A549 (cell line): ENCODE measurements around the gene CAMK4.
"Not testable (repeated sequence)": the region's sequence is repeated elsewhere in the genome, so short reads cannot be mapped to it uniquely, and the experiment has no call there.

Experiments
- BHLHE40 ChIP-seq: IDR thresholded peaks from 2 replicates; pipeline ENCODE4 v1.6.1; 2012; ENCODE audit warnings: low read depth, low read length, inconsistent platforms
- CBX8 ChIP-seq: fragments of 200-600 bp; sonication (generic); IDR thresholded peaks from 2 replicates; pipeline ENCODE4 v1.6.1; 2016
- CHD4 ChIP-seq: fragments of 200-600 bp; sonication (generic); IDR thresholded peaks from 2 replicates; pipeline ENCODE4 v1.6.1; 2016; ENCODE audit warnings: antibody characterized with exemption, mild to moderate bottlenecking, borderline replicate concordance
- CTCF ChIP-seq: fragments of >200 bp; sonication (Bioruptor Twin); formaldehyde crosslinking; IDR thresholded peaks from 3 replicates; pipeline ENCODE4 v1.5.1; 2016
- EP300 ChIP-seq, 2 experiments: fragments of >200 bp; sonication (Bioruptor Twin); formaldehyde crosslinking; IDR thresholded peaks; 2 replicates in 1 of 2; 3 replicates in 1 of 2; pipeline ENCODE4 v1.6.1; 2016 to 2017
- FOXS1 ChIP-seq: fragments of 250-450 bp; sonication (Bioruptor Pico); IDR thresholded peaks from 2 replicates; pipeline ENCODE4 v1.5.0; 2020; ENCODE audit warnings: mild to moderate bottlenecking, moderate library complexity
- MYC ChIP-seq: IDR thresholded peaks from 2 replicates; pipeline ENCODE4 v1.6.1; 2012; ENCODE audit warnings: mild to moderate bottlenecking, inconsistent platforms, low read length, improper control_type of control experiment, borderline replicate concordance
- RAD21 ChIP-seq, 2 experiments: fragments of >200 bp in 1 of 2; sonication (Bioruptor Twin) in 1 of 2; formaldehyde crosslinking in 1 of 2; IDR thresholded peaks in 1 of 2; conservative IDR thresholded peaks in 1 of 2; 2 replicates in 1 of 2; 3 replicates in 1 of 2; pipeline ENCODE4 v1.6.1; 2012 to 2018; ENCODE audit warnings: inconsistent platforms in 1 of 2

- TF ChIP-seq CBX8; FOXS1 (CRISPR knock-in tag); CHD4; CTCF; RAD21 (conservative IDR thresholded peaks at IDR 0.05 in 1 of 2, IDR thresholded peaks at IDR 0.05 in 1 of 2); EP300 (IDR thresholded peaks at IDR 0.05); MYC; BHLHE40: not testable (repeated sequence)
Measured at GRCh38 chr5:111410067-111410466, 185.9 kb downstream of the CAMK4 start.
